HEK293 (cell line): Measurements from ENCODE around the gene MLLT1.

ENCODE experiments used
- CTCF ChIA-PET: fragments of 350-600 bp; formaldehyde crosslinking; extraction: SDS; loops from one replicate; lab custom pipeline; 2021; ENCODE audit warnings: antibody characterized with exemption; lab: Yijun Ruan, JAX
- POLR2A ChIA-PET: fragments of 300-600 bp; formaldehyde crosslinking; extraction: SDS; loops from one replicate; lab custom pipeline; 2020; ENCODE audit warnings: antibody characterized with exemption, inconsistent platforms; lab: Yijun Ruan, JAX
- H3K27ac ChIP-seq: fragments of 200-500 bp; sonication (Bioruptor generic); 2 replicates; pipeline ENCODE4 v1.5.1; 2014; ENCODE audit warnings: low read depth, low read length, control low read depth, inconsistent platforms; ENCODE audit errors: extremely low read depth
- H3K36me3 ChIP-seq, 2 experiments: fragments of 200-500 bp in 1 of 2; sonication (Bioruptor generic) in 1 of 2; 1 replicate in 1 of 2; 2 replicates in 1 of 2; pipeline ENCODE4 v1.5.1; 2014 to 2017; ENCODE audit warnings: inconsistent platforms in 2 of 2, low read length in 2 of 2; ENCODE audit not compliant: control insufficient read depth in 2 of 2, insufficient read depth in 1 of 2
- H3K4me1 ChIP-seq: fragments of 200-500 bp; sonication (Bioruptor generic); 2 replicates; pipeline ENCODE4 v1.5.1; 2014; ENCODE audit warnings: mild to moderate bottlenecking, low read length, inconsistent platforms; ENCODE audit not compliant: control insufficient read depth, insufficient read depth
- H3K4me3 ChIP-seq: 2 replicates; pipeline ENCODE4 v1.5.1; 2011; ENCODE audit warnings: low read depth, mild to moderate bottlenecking, control low read depth, low read length, moderate library complexity
- H3K9me3 ChIP-seq: fragments of 200-500 bp; sonication (Bioruptor generic); 2 replicates; pipeline ENCODE4 v1.5.1; 2014; ENCODE audit warnings: low read depth, low read length, inconsistent platforms; ENCODE audit not compliant: control insufficient read depth, insufficient read depth
- BCL11B ChIP-seq: fragments of 450-650 bp; formaldehyde crosslinking; IDR thresholded peaks from 2 replicates; pipeline ENCODE4 v1.5.1; 2016; ENCODE audit warnings: low read depth, missing biosample characterization, missing genetic modification characterization
- SP2 ChIP-seq: fragments of 450-650 bp; formaldehyde crosslinking; IDR thresholded peaks from 2 replicates; pipeline ENCODE4 v1.5.1; 2016; ENCODE audit warnings: missing biosample characterization, missing genetic modification characterization
- YY1 ChIP-seq: fragments of 450-650 bp; formaldehyde crosslinking; IDR thresholded peaks from 2 replicates; pipeline ENCODE4 v1.5.1; 2018; ENCODE audit warnings: missing biosample characterization, missing genetic modification characterization
- YY2 ChIP-seq: fragments of 450-650 bp; formaldehyde crosslinking; IDR thresholded peaks from 2 replicates; pipeline ENCODE4 v1.5.1; 2016; ENCODE audit warnings: missing biosample characterization, missing genetic modification characterization
- ZBTB49 ChIP-seq: fragments of 450-650 bp; formaldehyde crosslinking; IDR thresholded peaks from 2 replicates; pipeline ENCODE4 v1.5.1; 2016; ENCODE audit warnings: missing biosample characterization, missing genetic modification characterization, low read depth
- ZIC2 ChIP-seq: fragments of 450-650 bp; formaldehyde crosslinking; IDR thresholded peaks from 2 replicates; pipeline ENCODE4 v1.5.1; 2016; ENCODE audit warnings: missing biosample characterization, missing genetic modification characterization
- ZNF16 ChIP-seq: fragments of 450-650 bp; formaldehyde crosslinking; IDR thresholded peaks from 2 replicates; pipeline ENCODE4 v1.5.1; 2016; ENCODE audit warnings: low read depth, missing biosample characterization, missing genetic modification characterization
- ZNF169 ChIP-seq: fragments of 450-650 bp; formaldehyde crosslinking; IDR thresholded peaks from 2 replicates; pipeline ENCODE4 v1.5.1; 2016; ENCODE audit warnings: missing biosample characterization, missing genetic modification characterization
- ZNF184 ChIP-seq: fragments of 450-650 bp; IDR thresholded peaks from 2 replicates; pipeline ENCODE4 v1.5.1; 2018; ENCODE audit warnings: missing biosample characterization, mild to moderate bottlenecking, missing genetic modification characterization
- ZNF292 ChIP-seq: fragments of 450-650 bp; formaldehyde crosslinking; IDR thresholded peaks from 2 replicates; pipeline ENCODE4 v1.5.1; 2016; ENCODE audit warnings: low read depth, missing biosample characterization, missing genetic modification characterization, borderline replicate concordance
- ZNF473 ChIP-seq: fragments of 450-650 bp; formaldehyde crosslinking; IDR thresholded peaks from 2 replicates; pipeline ENCODE4 v1.5.1; 2017; ENCODE audit warnings: missing biosample characterization, missing genetic modification characterization
- ZNF48 ChIP-seq: fragments of 450-650 bp; formaldehyde crosslinking; IDR thresholded peaks from 2 replicates; pipeline ENCODE4 v1.5.1; 2016; ENCODE audit warnings: missing biosample characterization, missing genetic modification characterization
- ZNF596 ChIP-seq: fragments of 450-650 bp; IDR thresholded peaks from 2 replicates; pipeline ENCODE4 v1.5.0; 2018; ENCODE audit warnings: missing biosample characterization, mild to moderate bottlenecking, missing genetic modification characterization, moderate library complexity
- ZNF623 ChIP-seq: fragments of 450-650 bp; formaldehyde crosslinking; IDR thresholded peaks from 2 replicates; pipeline ENCODE4 v1.5.1; 2016; ENCODE audit warnings: missing biosample characterization, missing genetic modification characterization
- ZNF660 ChIP-seq: fragments of 450-650 bp; IDR thresholded peaks from 2 replicates; pipeline ENCODE4 v1.5.1; 2018; ENCODE audit warnings: missing biosample characterization, mild to moderate bottlenecking, missing genetic modification characterization
- ZSCAN30 ChIP-seq: fragments of 450-650 bp; IDR thresholded peaks from 2 replicates; pipeline ENCODE4 v1.5.1; 2018; ENCODE audit warnings: missing biosample characterization, mild to moderate bottlenecking, missing genetic modification characterization, moderate library complexity
- ZSCAN5A ChIP-seq: fragments of 450-650 bp; formaldehyde crosslinking; IDR thresholded peaks from 2 replicates; pipeline ENCODE4 v1.5.1; 2016; ENCODE audit warnings: missing biosample characterization, missing genetic modification characterization
- ZXDB ChIP-seq: fragments of 450-650 bp; formaldehyde crosslinking; IDR thresholded peaks from 2 replicates; pipeline ENCODE4 v1.5.1; 2016; ENCODE audit warnings: missing biosample characterization, missing genetic modification characterization
- TF ChIP-seq, protein P1 (sequence below): fragments of 450-650 bp; formaldehyde crosslinking; IDR thresholded peaks from 2 replicates; pipeline ENCODE4 v1.5.1; 2016; ENCODE audit warnings: missing biosample characterization, missing genetic modification characterization
- TF ChIP-seq, protein P2 (sequence below): fragments of 450-650 bp; formaldehyde crosslinking; IDR thresholded peaks from 2 replicates; pipeline ENCODE4 v1.5.1; 2016; ENCODE audit warnings: missing biosample characterization, missing genetic modification characterization
- TF ChIP-seq, protein P3 (sequence below): fragments of 450-650 bp; formaldehyde crosslinking; IDR thresholded peaks from 2 replicates; pipeline ENCODE4 v1.5.1; 2016; ENCODE audit warnings: missing biosample characterization, missing genetic modification characterization
- TF ChIP-seq, protein P4 (sequence below): fragments of 450-650 bp; formaldehyde crosslinking; IDR thresholded peaks from 2 replicates; pipeline ENCODE4 v1.5.1; 2016; ENCODE audit warnings: missing biosample characterization, missing genetic modification characterization
- TF ChIP-seq, protein P5 (sequence below): fragments of 450-650 bp; formaldehyde crosslinking; IDR thresholded peaks from 2 replicates; pipeline ENCODE4 v1.5.1; 2016; ENCODE audit warnings: missing biosample characterization, missing genetic modification characterization

MLLT1 gene

GRCh38 chr19:6219147-6219525 is 60.6 kb downstream of the MLLT1 start (continued):
- TF ChIP-seq ZBTB49 (tag by site-specific recombination): no peak
- no peak for TF ChIP-seq ZNF596 (tag by site-specific recombination)
- no peak for TF ChIP-seq ZNF16 (tag by site-specific recombination)
- TF ChIP-seq, protein P1, sequence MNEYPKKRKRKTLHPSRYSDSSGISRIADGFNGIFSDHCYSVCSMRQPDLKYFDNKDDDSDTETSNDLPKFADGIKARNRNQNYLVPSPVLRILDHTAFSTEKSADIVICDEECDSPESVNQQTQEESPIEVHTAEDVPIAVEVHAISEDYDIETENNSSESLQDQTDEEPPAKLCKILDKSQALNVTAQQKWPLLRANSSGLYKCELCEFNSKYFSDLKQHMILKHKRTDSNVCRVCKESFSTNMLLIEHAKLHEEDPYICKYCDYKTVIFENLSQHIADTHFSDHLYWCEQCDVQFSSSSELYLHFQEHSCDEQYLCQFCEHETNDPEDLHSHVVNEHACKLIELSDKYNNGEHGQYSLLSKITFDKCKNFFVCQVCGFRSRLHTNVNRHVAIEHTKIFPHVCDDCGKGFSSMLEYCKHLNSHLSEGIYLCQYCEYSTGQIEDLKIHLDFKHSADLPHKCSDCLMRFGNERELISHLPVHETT: no peak
- no peak for TF ChIP-seq ZNF48 (tag by site-specific recombination)
- TF ChIP-seq ZNF623 (tag by site-specific recombination): no peak
- TF ChIP-seq ZSCAN30 (tag by site-specific recombination): no peak
- TF ChIP-seq, all 188 proteins: peak for 0

- Histone ChIP-seq H3K4me1 (peaks cover 8% of the 10 kb centered on the region), H3K4me3 (no peak overlapping the region), H3K27ac (no peak overlapping the region), H3K36me3 (peaks cover 0 to 37% of the 10 kb centered on the region in 2 experiments; a peak in 1 of 3 replicates), H3K9me3 (no peaks in the 10 kb centered on the region)
- ChIA-PET CTCF (interaction anchor here (0.5 to 2.2 kb wide), 43 partner anchors 9 to 1109 kb away, joined by 3 to 13 read pairs (median 4); partner anchors contain the start of gene CLPP), POLR2A (interaction anchor here (0.6 kb wide), 1 partner anchor 154 kb away, joined by 3 read pairs; the partner anchor contains the start of gene ALKBH7)
- no peak for TF ChIP-seq YY2 (tag by site-specific recombination)
- no peak for TF ChIP-seq ZXDB
- TF ChIP-seq BCL11B (tag by site-specific recombination): peak; percentile 19; the same call in 1 of the 2 replicates
- TF ChIP-seq ZNF473: no peak
- no peak for TF ChIP-seq ZIC2 (tag by site-specific recombination)
- TF ChIP-seq YY1 (tag by site-specific recombination): no peak
- no peak for TF ChIP-seq ZNF292 (tag by site-specific recombination)
- TF ChIP-seq SP2 (tag by site-specific recombination): peak; percentile 19; the same call in 1 of the 2 replicates
- no peak for TF ChIP-seq ZNF184 (tag by site-specific recombination)
- TF ChIP-seq ZNF660 (tag by site-specific recombination): no peak
- TF ChIP-seq, protein P2, sequence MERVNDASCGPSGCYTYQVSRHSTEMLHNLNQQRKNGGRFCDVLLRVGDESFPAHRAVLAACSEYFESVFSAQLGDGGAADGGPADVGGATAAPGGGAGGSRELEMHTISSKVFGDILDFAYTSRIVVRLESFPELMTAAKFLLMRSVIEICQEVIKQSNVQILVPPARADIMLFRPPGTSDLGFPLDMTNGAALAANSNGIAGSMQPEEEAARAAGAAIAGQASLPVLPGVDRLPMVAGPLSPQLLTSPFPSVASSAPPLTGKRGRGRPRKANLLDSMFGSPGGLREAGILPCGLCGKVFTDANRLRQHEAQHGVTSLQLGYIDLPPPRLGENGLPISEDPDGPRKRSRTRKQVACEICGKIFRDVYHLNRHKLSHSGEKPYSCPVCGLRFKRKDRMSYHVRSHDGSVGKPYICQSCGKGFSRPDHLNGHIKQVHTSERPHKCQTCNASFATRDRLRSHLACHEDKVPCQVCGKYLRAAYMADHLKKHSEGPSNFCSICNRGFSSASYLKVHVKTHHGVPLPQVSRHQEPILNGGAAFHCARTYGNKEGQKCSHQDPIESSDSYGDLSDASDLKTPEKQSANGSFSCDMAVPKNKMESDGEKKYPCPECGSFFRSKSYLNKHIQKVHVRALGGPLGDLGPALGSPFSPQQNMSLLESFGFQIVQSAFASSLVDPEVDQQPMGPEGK (tag by site-specific recombination): peak; percentile 59
- TF ChIP-seq ZSCAN5A: no peak
- TF ChIP-seq, protein P3, sequence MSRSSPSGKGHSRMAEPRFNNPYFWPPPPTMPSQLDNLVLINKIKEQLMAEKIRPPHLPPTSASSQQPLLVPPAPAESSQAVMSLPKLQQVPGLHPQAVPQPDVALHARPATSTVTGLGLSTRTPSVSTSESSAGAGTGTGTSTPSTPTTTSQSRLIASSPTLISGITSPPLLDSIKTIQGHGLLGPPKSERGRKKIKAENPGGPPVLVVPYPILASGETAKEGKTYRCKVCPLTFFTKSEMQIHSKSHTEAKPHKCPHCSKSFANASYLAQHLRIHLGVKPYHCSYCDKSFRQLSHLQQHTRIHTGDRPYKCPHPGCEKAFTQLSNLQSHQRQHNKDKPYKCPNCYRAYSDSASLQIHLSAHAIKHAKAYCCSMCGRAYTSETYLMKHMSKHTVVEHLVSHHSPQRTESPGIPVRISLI (tag by site-specific recombination): no peak
- TF ChIP-seq, protein P4, sequence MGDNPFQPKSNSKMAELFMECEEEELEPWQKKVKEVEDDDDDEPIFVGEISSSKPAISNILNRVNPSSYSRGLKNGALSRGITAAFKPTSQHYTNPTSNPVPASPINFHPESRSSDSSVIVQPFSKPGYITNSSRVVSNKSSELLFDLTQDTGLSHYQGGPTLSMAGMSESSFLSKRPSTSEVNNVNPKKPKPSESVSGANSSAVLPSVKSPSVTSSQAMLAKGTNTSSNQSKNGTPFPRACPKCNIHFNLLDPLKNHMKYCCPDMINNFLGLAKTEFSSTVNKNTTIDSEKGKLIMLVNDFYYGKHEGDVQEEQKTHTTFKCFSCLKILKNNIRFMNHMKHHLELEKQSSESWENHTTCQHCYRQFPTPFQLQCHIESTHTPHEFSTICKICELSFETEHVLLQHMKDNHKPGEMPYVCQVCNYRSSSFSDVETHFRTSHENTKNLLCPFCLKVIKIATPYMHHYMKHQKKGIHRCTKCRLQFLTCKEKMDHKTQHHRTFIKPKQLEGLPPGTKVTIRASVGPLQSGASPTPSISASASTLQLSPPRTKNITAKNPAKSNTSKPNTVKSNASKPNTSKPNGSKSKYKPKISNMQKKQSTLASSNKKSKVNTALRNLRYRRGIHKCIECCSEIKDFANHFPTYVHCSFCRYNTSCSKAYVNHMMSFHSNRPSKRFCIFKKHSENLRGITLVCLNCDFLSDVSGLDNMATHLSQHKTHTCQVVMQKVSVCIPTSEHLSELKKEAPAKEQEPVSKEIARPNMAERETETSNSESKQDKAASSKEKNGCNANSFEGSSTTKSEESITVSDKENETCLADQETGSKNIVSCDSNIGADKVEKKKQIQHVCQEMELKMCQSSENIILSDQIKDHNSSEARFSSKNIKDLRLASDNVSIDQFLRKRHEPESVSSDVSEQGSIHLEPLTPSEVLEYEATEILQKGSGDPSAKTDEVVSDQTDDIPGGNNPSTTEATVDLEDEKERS (tag by site-specific recombination): no peak
- no peak for TF ChIP-seq ZNF169 (tag by site-specific recombination)
- TF ChIP-seq, protein P5, sequence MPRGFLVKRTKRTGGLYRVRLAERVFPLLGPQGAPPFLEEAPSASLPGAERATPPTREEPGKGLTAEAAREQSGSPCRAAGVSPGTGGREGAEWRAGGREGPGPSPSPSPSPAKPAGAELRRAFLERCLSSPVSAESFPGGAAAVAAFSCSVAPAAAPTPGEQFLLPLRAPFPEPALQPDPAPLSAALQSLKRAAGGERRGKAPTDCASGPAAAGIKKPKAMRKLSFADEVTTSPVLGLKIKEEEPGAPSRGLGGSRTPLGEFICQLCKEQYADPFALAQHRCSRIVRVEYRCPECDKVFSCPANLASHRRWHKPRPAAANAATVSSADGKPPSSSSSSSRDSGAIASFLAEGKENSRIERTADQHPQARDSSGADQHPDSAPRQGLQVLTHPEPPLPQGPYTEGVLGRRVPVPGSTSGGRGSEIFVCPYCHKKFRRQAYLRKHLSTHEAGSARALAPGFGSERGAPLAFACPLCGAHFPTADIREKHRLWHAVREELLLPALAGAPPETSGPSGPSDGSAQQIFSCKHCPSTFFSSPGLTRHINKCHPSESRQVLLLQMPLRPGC (tag by site-specific recombination): 0 out of 2 replicates have a peak, but pooled peaks have one; percentile 48
These were observed 61.2 kb downstream of the MLLT1 start for GRCh38 chr19:6218491-6219146.
